Testis (tissue), 2 donors: Measurements from ENCODE around the gene PKHD1.

ENCODE experiments used
- CTCF ChIP-seq, 3 experiments: fragments of 450-650 bp in 2 of 3; fragments of 200-600 bp in 1 of 3; sonication (generic) in 1 of 3; IDR thresholded peaks; one replicate each; pipeline ENCODE4 v1.5.1; 2016 to 2019; ENCODE audit warnings: antibody characterized with exemption in 3 of 3, mild to moderate bottlenecking in 2 of 3, moderate library complexity in 1 of 3
- POLR2A ChIP-seq: fragments of 450-650 bp; IDR thresholded peaks from one replicate; pipeline ENCODE4 v1.6.1; 2017; ENCODE audit warnings: antibody characterized with exemption, mild to moderate bottlenecking, moderate library complexity

GRCh38 chr6:52076791-52077179 lies 10.6 kb downstream of the PKHD1 start:
- no peak for TF ChIP-seq CTCF (IDR thresholded peaks at IDR 0.05)
- TF ChIP-seq POLR2A: no peak
